ENCODE results near the gene RASGEF1B.

GRCh38 chr4:81407726-81408125 lies 64.0 kb downstream of the RASGEF1B start:
- TF ChIP-seq POLR2A (IDR thresholded peaks at IDR 0.05; ENCODE audit: low read length) (no peak), GATA1 (IDR thresholded peaks at IDR 0.05; ENCODE audit: low read depth, low read length) (no peak)

Data from erythroblast (primary cell).